ENCODE data around the gene CNMD.

The CNMD gene

GRCh38 chr13:52739468-52740071 is at the start of gene CNMD:
Gene CNMD, minus strand, starts transcription at chr13:52739820. Its CDS starts 119 bp downstream, at chr13:52739701.
- no peak for DNase-seq

GRCh38 chr13:52788011-52788410 is 48.4 kb upstream of the CNMD start:
- no peak for DNase-seq

GRCh38 chr13:52787235-52787634 is 47.6 kb upstream of the CNMD start:
- DNase-seq = no peak

DNA sequence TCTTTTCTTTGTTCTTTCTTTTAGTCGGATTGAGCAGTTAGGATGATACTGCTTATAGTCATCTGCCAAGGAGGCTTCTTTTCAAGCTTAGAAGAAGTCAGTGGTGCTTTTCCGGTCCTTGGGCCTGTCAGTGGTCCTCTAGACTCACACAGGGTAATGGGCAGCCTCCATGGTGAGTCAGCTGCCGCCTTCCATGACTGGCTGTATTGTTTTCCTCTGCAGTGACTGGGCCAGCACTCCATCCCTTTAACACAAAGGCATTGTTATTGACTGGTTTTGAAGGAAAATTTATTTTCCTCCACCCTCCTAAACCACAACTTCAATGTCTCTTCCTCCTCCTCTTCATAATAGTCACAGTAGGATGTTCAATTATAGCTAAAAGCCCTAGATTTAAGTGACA is 47.1 kb upstream of the CNMD start:
- no peak for DNase-seq

DNA sequence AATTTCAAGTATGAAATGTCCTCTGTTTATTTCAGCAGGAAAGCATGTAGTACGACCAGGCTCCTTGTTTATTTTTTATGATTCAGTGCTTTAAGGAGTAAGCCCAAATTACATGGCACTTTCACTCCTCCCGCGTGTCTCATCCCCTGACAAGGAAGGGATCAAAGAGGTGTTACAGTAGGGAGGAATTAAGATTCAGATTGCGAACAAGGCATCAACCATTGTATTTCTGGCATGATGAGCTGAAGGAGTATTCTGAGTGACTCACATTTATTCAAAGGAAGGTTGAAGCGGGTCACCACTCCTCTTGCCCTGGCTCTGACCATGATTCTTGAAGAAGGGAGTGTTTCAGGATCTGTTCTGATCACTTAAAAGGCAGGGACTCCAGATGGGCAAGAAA is 46.1 kb upstream of the CNMD start:
- no peak for DNase-seq

GRCh38 chr13:52784591-52785340 is 45.1 kb upstream of the CNMD start:
- no peak for DNase-seq

GRCh38 chr13:52783943-52784342 is 44.3 kb upstream of the CNMD start:
- DNase-seq = no peak

- DNase-seq = no peak
Measured at GRCh38 chr13:52782471-52783448, 43.1 kb upstream of the CNMD start.

- DNase-seq = no peak
Measured at GRCh38 chr13:52780611-52781010, 41.0 kb upstream of the CNMD start.

GRCh38 chr13:52780092-52780491 is 40.5 kb upstream of the CNMD start:
- no peak for DNase-seq

DNA sequence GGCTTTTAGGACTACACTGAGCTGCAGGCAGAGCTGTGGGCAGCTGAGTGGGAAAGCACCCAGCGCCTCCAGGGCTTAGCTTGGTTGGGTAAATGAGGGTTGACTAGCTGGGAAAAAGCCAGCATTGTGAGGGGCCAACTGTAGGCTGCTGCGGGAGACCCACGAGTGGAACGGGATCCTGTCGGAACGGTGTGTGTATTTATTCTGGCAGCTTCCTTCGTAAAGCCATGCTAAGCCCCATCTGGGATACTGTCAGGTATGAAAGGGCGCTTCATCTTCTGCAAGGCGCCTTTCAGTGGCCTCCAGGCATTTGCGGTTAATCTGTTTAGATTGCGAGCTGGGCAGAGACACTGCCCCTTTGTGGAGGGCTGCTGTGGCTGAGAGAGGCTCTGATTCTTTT is 39.5 kb upstream of the CNMD start:
- no peak for DNase-seq

GRCh38 chr13:52776726-52777125 is 37.1 kb upstream of the CNMD start:
- no peak for DNase-seq

DNA sequence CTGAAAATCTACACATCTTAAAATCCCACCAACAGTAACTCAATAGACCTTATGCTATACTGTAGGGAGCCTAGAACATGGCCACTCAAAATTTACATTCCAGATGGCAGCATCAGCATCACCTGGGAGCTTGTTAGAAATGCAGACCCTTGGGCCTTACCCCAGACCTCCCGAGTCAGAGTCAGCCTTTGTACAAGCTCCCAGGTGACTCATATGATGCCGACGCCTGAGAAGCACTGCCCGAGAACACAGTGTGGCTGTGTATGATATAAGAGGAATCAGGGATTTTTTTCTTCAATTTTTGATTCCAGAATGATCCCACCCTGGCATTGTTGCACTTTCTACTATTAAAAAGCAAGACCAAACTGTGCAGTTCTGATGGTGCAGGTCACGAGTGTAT is 35.9 kb upstream of the CNMD start:
- DNase-seq = no peak

- no peak for DNase-seq
Measured at GRCh38 chr13:52767949-52768516, 28.4 kb upstream of the CNMD start.

GRCh38 chr13:52765611-52766390 is 26.2 kb upstream of the CNMD start:
- no peak for DNase-seq

GRCh38 chr13:52760077-52760476 is 20.5 kb upstream of the CNMD start:
- DNase-seq = no peak

GRCh38 chr13:52758114-52758513 is 18.5 kb upstream of the CNMD start:
- DNase-seq = no peak

DNA sequence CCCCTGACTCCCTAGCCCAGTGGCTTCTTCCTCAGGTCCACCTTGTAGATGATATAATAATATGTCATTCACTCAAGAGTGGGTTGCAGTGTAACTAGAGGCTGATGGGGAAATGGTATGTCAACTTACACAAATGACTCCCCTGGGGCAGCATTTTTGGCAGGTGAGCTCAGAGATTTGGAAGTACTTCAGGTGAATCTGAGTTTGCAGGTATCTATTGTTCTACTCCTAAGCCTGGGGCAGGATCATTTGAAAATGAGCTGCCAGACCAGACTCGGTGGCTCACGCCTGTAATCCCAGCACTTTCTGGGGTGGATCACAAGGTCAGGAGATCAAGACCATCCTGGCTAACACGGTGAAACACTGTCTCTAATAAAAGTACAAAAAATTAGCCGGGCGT is 11.6 kb upstream of the CNMD start:
- no peak for DNase-seq

- DNase-seq = no peak
Measured at GRCh38 chr13:52750713-52751112, 11.1 kb upstream of the CNMD start.

GRCh38 chr13:52749419-52749818 is 9.8 kb upstream of the CNMD start:
- DNase-seq = no peak

GRCh38 chr13:52746141-52746540 is 6.5 kb upstream of the CNMD start:
- DNase-seq = no peak

DNA sequence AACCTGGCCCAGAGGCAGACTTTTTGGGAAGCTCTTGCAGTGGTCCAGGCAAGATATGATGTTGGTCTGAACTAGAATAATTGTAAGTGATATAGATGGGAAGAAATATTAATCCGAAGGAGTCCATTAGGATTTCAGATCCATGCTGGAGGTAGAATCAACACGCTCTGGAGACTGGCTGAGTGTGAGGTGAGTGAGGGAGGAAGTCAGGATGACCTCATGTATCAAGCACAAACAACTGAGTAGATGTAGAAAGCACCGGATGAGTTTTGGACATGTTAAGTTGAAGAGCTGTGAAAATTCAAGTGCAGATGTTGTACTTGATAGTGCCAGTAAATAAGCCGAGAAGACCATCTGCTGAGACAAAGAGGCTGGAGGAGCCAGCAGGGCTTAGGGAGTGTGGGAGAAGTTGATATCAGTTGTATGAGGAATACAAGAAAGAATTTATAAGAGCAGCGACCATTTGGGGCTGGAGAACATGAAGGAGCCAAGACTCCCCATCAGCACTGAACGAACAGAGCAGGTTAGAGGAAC is 5.3 kb upstream of the CNMD start:
- DNase-seq = no peak

All from activated CD4-positive, alpha-beta T cell treated with anti-CD3 and anti-CD28 coated beads, Interleukin-2, amount 50 U/mL, for 16 hours (primary cell).